ENCODE data around the gene LAIR1. TPM values are rescaled to one million over a fixed set of nuclear protein-coding genes. Genes with fewer than 3 reads are reported as not detected.

LAIR1 gene
- total RNA-seq, 1 donor from 2014 or later: not detected

DNA sequence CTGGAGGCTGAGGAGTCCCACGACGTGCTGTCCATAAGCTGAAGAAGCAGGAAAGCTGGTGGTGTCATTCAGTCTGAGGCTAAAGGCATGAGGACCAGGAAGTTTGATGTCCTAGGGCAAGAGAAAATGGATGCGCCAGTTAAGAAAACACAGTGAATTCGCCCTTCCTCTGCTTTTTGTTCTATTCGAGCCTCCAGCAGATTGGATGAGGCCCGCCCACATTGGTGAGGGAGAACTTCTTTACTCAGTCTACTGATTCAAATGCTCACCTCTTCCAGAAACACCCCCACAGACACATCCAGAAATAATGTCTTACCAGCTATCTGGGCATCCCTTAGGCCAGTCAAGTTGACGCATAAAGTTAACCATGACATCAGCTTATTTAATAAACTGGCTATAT is 43.0 kb upstream of the LAIR1 start:
- Mint-ChIP-seq H3K27me3 (peaks cover 47% of the 10 kb centered on the region), H3K4me1 (ENCODE audit: low read depth) (no peaks in the 10 kb centered on the region), H3K36me3 (ENCODE audit: insufficient read depth) (no peaks in the 10 kb centered on the region), H3K27ac (no peak overlapping the region), H3K9me3 (ENCODE audit: low read depth) (no peaks in the 10 kb centered on the region), H3K4me3 (ENCODE audit: low read depth) (no peak overlapping the region)
- no peak for TF ChIP-seq CTCF (IDR thresholded peaks at IDR 0.05; ENCODE audit: unreplicated experiment)
- DNase-seq (ENCODE audit: low spot score, unreplicated experiment): no peak

GRCh38 chr19:54405628-54406027 is 40.9 kb upstream of the LAIR1 start:
- Mint-ChIP-seq H3K4me1 (ENCODE audit: low read depth) (no peaks in the 10 kb centered on the region), H3K4me3 (ENCODE audit: low read depth) (no peak overlapping the region), H3K9me3 (ENCODE audit: low read depth) (peaks cover 2% of the 10 kb centered on the region), H3K27me3 (peaks cover 31% of the 10 kb centered on the region), H3K27ac (no peak overlapping the region), H3K36me3 (ENCODE audit: insufficient read depth) (no peaks in the 10 kb centered on the region)
- no peak for TF ChIP-seq CTCF (IDR thresholded peaks at IDR 0.05; ENCODE audit: unreplicated experiment)
- no peak for DNase-seq (ENCODE audit: low spot score, unreplicated experiment)

- no peak for DNase-seq (ENCODE audit: low spot score, unreplicated experiment)
- Mint-ChIP-seq H3K4me1 (ENCODE audit: low read depth) (no peaks in the 10 kb centered on the region), H3K4me3 (ENCODE audit: low read depth) (no peak overlapping the region), H3K9me3 (ENCODE audit: low read depth) (peaks cover 2% of the 10 kb centered on the region), H3K36me3 (ENCODE audit: insufficient read depth) (no peaks in the 10 kb centered on the region), H3K27me3 (peaks cover 16% of the 10 kb centered on the region), H3K27ac (no peak overlapping the region)
- no peak for TF ChIP-seq CTCF (IDR thresholded peaks at IDR 0.05; ENCODE audit: unreplicated experiment)
Measured at GRCh38 chr19:54403054-54403453, 38.3 kb upstream of the LAIR1 start.

GRCh38 chr19:54400913-54401312 is 36.2 kb upstream of the LAIR1 start:
- peaks cover 15% of the 10 kb centered on the region for H3K27me3 Mint-ChIP-seq
- H3K36me3 Mint-ChIP-seq (ENCODE audit: insufficient read depth): no peaks in the 10 kb centered on the region
- no peak for DNase-seq (ENCODE audit: low spot score, unreplicated experiment)
- no peak overlapping the region for H3K4me3 Mint-ChIP-seq (ENCODE audit: low read depth)
- peaks cover 2% of the 10 kb centered on the region for H3K9me3 Mint-ChIP-seq (ENCODE audit: low read depth)
- no peaks in the 10 kb centered on the region for H3K4me1 Mint-ChIP-seq (ENCODE audit: low read depth)
- no peak for TF ChIP-seq CTCF (IDR thresholded peaks at IDR 0.05; ENCODE audit: unreplicated experiment)
- H3K27ac Mint-ChIP-seq: no peak overlapping the region

- no peak for TF ChIP-seq CTCF (IDR thresholded peaks at IDR 0.05; ENCODE audit: unreplicated experiment)
- Mint-ChIP-seq H3K4me3 (ENCODE audit: low read depth) (no peak overlapping the region), H3K9me3 (ENCODE audit: low read depth) (peaks cover 2% of the 10 kb centered on the region), H3K4me1 (ENCODE audit: low read depth) (no peaks in the 10 kb centered on the region), H3K36me3 (ENCODE audit: insufficient read depth) (no peaks in the 10 kb centered on the region), H3K27me3 (peaks cover 14% of the 10 kb centered on the region), H3K27ac (no peak overlapping the region)
- DNase-seq (ENCODE audit: low spot score, unreplicated experiment): no peak
Measured at GRCh38 chr19:54399189-54399588, 34.5 kb upstream of the LAIR1 start.

Data from progenitor cell of endocrine pancreas (in vitro differentiated cells).